ENCODE measurements around the gene PRPF40A. TPM values are rescaled to one million over a fixed set of nuclear protein-coding genes. Genes with fewer than 3 reads are reported as not detected.

PRPF40A gene
- total and polyA plus RNA-seq, 10 of the 15 experiments (the other 5 are each of a cell fraction or from before 2014, with no cell fraction given) = 97.8 to 197 (median 144) TPM

- no peak overlapping the region for H3K27ac ChIP-seq (ENCODE audit: control insufficient read depth, insufficient read depth)
- H3K9ac ChIP-seq (ENCODE audit: control insufficient read depth, insufficient read depth, low read length) = no peak overlapping the region
- no peaks in the 10 kb centered on the region; the same call in 2 of the 3 replicates for H3K9me3 ChIP-seq (replicated peaks; ENCODE audit: control insufficient read depth, insufficient read depth, low read length)
- H2AFZ ChIP-seq (ENCODE audit: control insufficient read depth, low read depth, low read length) = no peak overlapping the region
- no peaks in the 10 kb centered on the region; the same call in 1 of the 2 replicates for H3K79me2 ChIP-seq (ENCODE audit: control insufficient read depth, insufficient read depth, low read length)
- peaks cover 3% of the 10 kb centered on the region in 2 experiments; a peak in 2 of 4 replicates for H3K36me3 ChIP-seq (ENCODE audit: control insufficient read depth in 2 of 2, insufficient read depth in 2 of 2, low read length in 1 of 2)
- intact Hi-C loops (cut with micrococcal nuclease; ENCODE audit: unreplicated experiment) = no loop called here
- no peaks in the 10 kb centered on the region for H3K4me1 ChIP-seq (ENCODE audit: control insufficient read depth, insufficient read depth, low read length)
- BruUV-seq (replicated peaks) = no TSS peak
- H3K4me2 ChIP-seq (ENCODE audit: control insufficient read depth, insufficient read depth) = no peak overlapping the region
- 23% methylated on average over 2 of the region's 2 CpGs for WGBS (ENCODE audit: insufficient coverage, insufficient replicate concordance, low lambda C conversion rate, missing lambda C conversion rate)
- no peaks in the 10 kb centered on the region for H4K20me1 ChIP-seq (ENCODE audit: control insufficient read depth, insufficient read depth)
- RAD21 ChIA-PET (ENCODE audit: unreplicated experiment) = no interaction called here
- H3K4me3 ChIP-seq = no peak overlapping the region
- POLR2A ChIA-PET = no interaction called here
- SMC1A ChIA-PET (ENCODE audit: uncharacterized antibody, unreplicated experiment) = interaction anchor here (0.7 to 0.8 kb wide), 2 partner anchors 16 to 25 kb away, joined by 3 to 5 read pairs; no protein-coding TSS in a partner anchor
- DNase-seq (ENCODE audit: low read depth, low spot score) (no peak), FAIRE-seq (peak; percentile 73), ATAC-seq (peak; percentile 86)
- in situ Hi-C loops (cut with MboI) = no loop called here
- CTCF ChIA-PET = interaction anchor here (0.7 to 1.1 kb wide), 4 partner anchors 11 to 28 kb away, joined by 3 to 6 read pairs (median 4); no protein-coding TSS in a partner anchor
- H3K27me3 ChIP-seq (replicated peaks in 1 of 2; ENCODE audit: control insufficient read depth in 2 of 2, insufficient read depth in 2 of 2, low read length in 1 of 2) = no peaks in the 10 kb centered on the region
- TF ChIP-seq STAT3 (IDR thresholded peaks at IDR 0.05; ENCODE audit: low read depth, low read length) (no peak), KDM1A (IDR thresholded peaks at IDR 0.05; ENCODE audit: borderline replicate concordance) (no peak), IRF4 (IDR thresholded peaks at IDR 0.05; ENCODE audit: low read depth, low read length) (no peak), MEF2B (IDR thresholded peaks at IDR 0.05; ENCODE audit: partially characterized antibody, poor library complexity, severe bottlenecking) (no peak), SMC3 (IDR thresholded peaks at IDR 0.05; ENCODE audit: borderline replicate concordance, low read length) (peak; percentile 65; the same call in 1 of the 2 replicates), MYB (IDR thresholded peaks at IDR 0.05; ENCODE audit: borderline replicate concordance, low read depth, low read length) (no peak), MLLT1 (IDR thresholded peaks at IDR 0.05) (no peak), SMARCA5 (IDR thresholded peaks at IDR 0.05) (0 out of 2 replicates have a peak, but pooled peaks have one; percentile 36), TCF3 (IDR thresholded peaks at IDR 0.05; ENCODE audit: borderline replicate concordance, insufficient read depth, low read depth, low read length) (no peak), FOXM1 (IDR thresholded peaks at IDR 0.05; ENCODE audit: low read depth, low read length) (no peak), IRF3 (IDR thresholded peaks at IDR 0.05) (no peak), RAD51 (IDR thresholded peaks at IDR 0.05) (no peak), RAD21 (IDR thresholded peaks at IDR 0.05; ENCODE audit: insufficient read depth, low read depth, low read length) (peak; percentile 69), POLR2AphosphoS5 (IDR thresholded peaks at IDR 0.05; ENCODE audit: low read length) (no peak), TAF1 (IDR thresholded peaks at IDR 0.05; ENCODE audit: borderline replicate concordance, low read depth, low read length) (no peak)
- TF ChIP-seq, protein P1, sequence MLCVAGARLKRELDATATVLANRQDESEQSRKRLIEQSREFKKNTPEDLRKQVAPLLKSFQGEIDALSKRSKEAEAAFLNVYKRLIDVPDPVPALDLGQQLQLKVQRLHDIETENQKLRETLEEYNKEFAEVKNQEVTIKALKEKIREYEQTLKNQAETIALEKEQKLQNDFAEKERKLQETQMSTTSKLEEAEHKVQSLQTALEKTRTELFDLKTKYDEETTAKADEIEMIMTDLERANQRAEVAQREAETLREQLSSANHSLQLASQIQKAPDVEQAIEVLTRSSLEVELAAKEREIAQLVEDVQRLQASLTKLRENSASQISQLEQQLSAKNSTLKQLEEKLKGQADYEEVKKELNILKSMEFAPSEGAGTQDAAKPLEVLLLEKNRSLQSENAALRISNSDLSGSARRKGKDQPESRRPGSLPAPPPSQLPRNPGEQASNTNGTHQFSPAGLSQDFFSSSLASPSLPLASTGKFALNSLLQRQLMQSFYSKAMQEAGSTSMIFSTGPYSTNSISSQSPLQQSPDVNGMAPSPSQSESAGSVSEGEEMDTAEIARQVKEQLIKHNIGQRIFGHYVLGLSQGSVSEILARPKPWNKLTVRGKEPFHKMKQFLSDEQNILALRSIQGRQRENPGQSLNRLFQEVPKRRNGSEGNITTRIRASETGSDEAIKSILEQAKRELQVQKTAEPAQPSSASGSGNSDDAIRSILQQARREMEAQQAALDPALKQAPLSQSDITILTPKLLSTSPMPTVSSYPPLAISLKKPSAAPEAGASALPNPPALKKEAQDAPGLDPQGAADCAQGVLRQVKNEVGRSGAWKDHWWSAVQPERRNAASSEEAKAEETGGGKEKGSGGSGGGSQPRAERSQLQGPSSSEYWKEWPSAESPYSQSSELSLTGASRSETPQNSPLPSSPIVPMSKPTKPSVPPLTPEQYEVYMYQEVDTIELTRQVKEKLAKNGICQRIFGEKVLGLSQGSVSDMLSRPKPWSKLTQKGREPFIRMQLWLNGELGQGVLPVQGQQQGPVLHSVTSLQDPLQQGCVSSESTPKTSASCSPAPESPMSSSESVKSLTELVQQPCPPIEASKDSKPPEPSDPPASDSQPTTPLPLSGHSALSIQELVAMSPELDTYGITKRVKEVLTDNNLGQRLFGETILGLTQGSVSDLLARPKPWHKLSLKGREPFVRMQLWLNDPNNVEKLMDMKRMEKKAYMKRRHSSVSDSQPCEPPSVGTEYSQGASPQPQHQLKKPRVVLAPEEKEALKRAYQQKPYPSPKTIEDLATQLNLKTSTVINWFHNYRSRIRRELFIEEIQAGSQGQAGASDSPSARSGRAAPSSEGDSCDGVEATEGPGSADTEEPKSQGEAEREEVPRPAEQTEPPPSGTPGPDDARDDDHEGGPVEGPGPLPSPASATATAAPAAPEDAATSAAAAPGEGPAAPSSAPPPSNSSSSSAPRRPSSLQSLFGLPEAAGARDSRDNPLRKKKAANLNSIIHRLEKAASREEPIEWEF (IDR thresholded peaks at IDR 0.05; ENCODE audit: insufficient replicate concordance, low read depth, low read length) = no peak
Observed at GRCh38 chr2:152740743-152741328, 23.6 kb upstream of the PRPF40A start.

Measured in GM12878 (cell line).